Heart right ventricle (tissue), 16 donors: Measurements from ENCODE around the gene RAP1GDS1. TPM values are rescaled to one million over a fixed set of nuclear protein-coding genes. Genes with fewer than 3 reads are reported as not detected.
"Not testable (repeated sequence)": the region's sequence is repeated elsewhere in the genome, so short reads cannot be mapped to it uniquely, and the experiment has no call there.

Experiments used
- ATAC-seq, 8 donors: fragments of 200-7000 bp; cut with Tn5 transposase; one replicate each; pipeline ENCODE4 v1.9.1; 2020; ENCODE audit warnings: mild to moderate bottlenecking in 8 of 8, moderate library complexity in 8 of 8, moderate number of reproducible peaks in 1 of 8
- DNase-seq, 2 donors: peaks; one replicate each; pipeline ENCODE4 v3.0.0-alpha.2; 2020
- H3K27ac ChIP-seq, 10 donors: fragments of 200-600 bp; sonication (generic) in 2 of 10; one replicate each; pipeline versions ENCODE4 v1.5.0 to v1.8.0; 2020 to 2022; ENCODE audit warnings: mild to moderate bottlenecking in 3 of 10
- H3K27me3 ChIP-seq, 7 donors: fragments of 200-600 bp; one replicate each; pipeline ENCODE4 v1.8.0; 2021 to 2022; ENCODE audit warnings: mild to moderate bottlenecking in 2 of 7
- H3K36me3 ChIP-seq, 9 donors: fragments of 200-600 bp; sonication (generic) in 1 of 9; one replicate each; pipeline versions ENCODE4 v1.5.0 to v1.8.0; 2020 to 2022; ENCODE audit warnings: mild to moderate bottlenecking in 2 of 9
- H3K4me1 ChIP-seq, 9 donors: fragments of 200-600 bp; sonication (generic) in 1 of 9; one replicate each; pipeline versions ENCODE4 v1.5.0 to v1.8.0; 2020 to 2022; ENCODE audit warnings: mild to moderate bottlenecking in 4 of 9
- H3K4me3 ChIP-seq, 10 donors: fragments of 200-600 bp; sonication (generic) in 2 of 10; one replicate each; pipeline versions ENCODE4 v1.5.0 to v1.8.0; 2020 to 2022; ENCODE audit warnings: mild to moderate bottlenecking in 7 of 10, moderate library complexity in 2 of 10
- H3K9me3 ChIP-seq, 11 donors: fragments of 200-600 bp in 10 of 11; sonication (generic) in 2 of 11; one replicate each; pipeline versions ENCODE4 v1.5.0 to v1.8.0; 2013 to 2022; ENCODE audit warnings: mild to moderate bottlenecking in 2 of 11, control low read depth in 1 of 11, moderate library complexity in 1 of 11
- WGBS, 2 donors: extraction: QIAGEN DNeasy Blood & Tissue Kit; methylation state at CpG; one replicate each; pipeline ENCODE4 v1.1.7; 2013; ENCODE audit warnings: inconsistent platforms in 1 of 2; 5-methylcytosine and 5-hydroxymethylcytosine counted together
- intact Hi-C, 10 donors: fragments of 100-400 bp; cut with DNase I; formaldehyde crosslinking; loops; one replicate each; pipeline versions ENCODE4 v1.11.1 to v1.14.2; 2022
- polyA plus RNA-seq, 2 donors: library from polyadenylated mRNA; stranded (reverse); fragments of 200-250 nt; gene quantifications; one replicate each; pipeline ENCODE4 v1.2.3, GENCODE V29; 2013
- total RNA-seq, 10 donors: library from RNA; stranded (reverse); fragmentation: NEBNext Ultra II Directional in 3 of 10; extraction: Animal tissue kit (Norgen Biotek cat#: 25700) in 3 of 10; gene quantifications; one replicate each; pipeline versions ENCODE4 v1.2.1 to v1.2.4, GENCODE V29; 2021 to 2023
- TF ChIP-seq, protein P1 (sequence below), 9 donors: fragments of 200-600 bp; sonication (generic) in 2 of 9; IDR thresholded peaks; one replicate each; pipeline versions ENCODE4 v1.5.0 to v1.8.0; 2021 to 2022; ENCODE audit warnings: antibody characterized with exemption in 9 of 9, mild to moderate bottlenecking in 5 of 9, moderate library complexity in 1 of 9
- donor health status: Arrhythmogenic right ventricular cardiomyopathy.
- donor health status: ischemic (EF 13 %, LVEDD 7.1; RV severe dilation, severe dysfunction).
- donor health status: healthy with polysubstance abuse.
- donor health status: DM: no; HTN: yes; CAD: no.
- donor health status: DM: no; HTN: no; CAD: no.
- donor health status: ischemic (EF 25% LVEDD 6.9; RV normal size, moderate dysfunction).
- donor health status: ischemic (EF 25% LVEDD 5.7; RV mildly dilated, moderate dysfunction).
- donor health status: healthy.
- donor health status: DM: yes; HTN: yes; CAD: no.
- donor health status: Ischemic cardiomyopathy.
- donor health status: ischemic (EF 35%, LVEDD 5.7; RV mildly dilated, moderate dysfunction).
- donor health status: nonischemic (EF 11% LVEDD 7.7; RV severe dilation, severe dysfunction).
- donor health status: DM: yes; HTN: yes; CAD: no.
- donor health status: PGD.
- donor health status: ischemic (EF 29% LVEDD 5.4; RV normal size, mild dysfunction).
- donor health status: nonischemic (EF 23%, LVEDD 6.1; RV moderate dilation, normal function).

RAP1GDS1 gene
- total and polyA plus RNA-seq, 12 donors: 7.0 to 21.3 (median 12.7) TPM

DNA sequence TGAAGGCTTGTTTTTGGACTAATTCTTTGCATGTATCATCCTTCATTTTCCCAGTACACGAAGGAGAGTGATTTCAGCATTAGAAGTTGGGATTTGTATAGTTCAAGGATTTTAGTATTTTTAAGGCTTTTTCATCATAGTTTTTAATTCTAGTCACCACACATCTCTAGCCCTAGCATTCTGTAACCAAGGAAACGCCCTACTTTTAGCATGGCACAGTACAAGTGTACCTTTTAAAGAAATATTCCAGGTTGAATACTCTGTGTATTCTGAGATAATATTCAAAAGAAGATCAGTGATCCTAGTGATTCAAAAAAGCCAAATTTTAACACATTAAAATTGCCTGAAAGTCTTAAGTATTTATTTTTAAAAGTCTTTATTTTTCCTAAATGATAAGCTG, 150.5 kb downstream of the RAP1GDS1 start:
- H3K27me3 ChIP-seq: no peaks in the 10 kb centered on the region
- ATAC-seq (no peak), DNase-seq (no peak)
- H3K4me1 ChIP-seq: no peaks in the 10 kb centered on the region
- TF ChIP-seq, protein P1, sequence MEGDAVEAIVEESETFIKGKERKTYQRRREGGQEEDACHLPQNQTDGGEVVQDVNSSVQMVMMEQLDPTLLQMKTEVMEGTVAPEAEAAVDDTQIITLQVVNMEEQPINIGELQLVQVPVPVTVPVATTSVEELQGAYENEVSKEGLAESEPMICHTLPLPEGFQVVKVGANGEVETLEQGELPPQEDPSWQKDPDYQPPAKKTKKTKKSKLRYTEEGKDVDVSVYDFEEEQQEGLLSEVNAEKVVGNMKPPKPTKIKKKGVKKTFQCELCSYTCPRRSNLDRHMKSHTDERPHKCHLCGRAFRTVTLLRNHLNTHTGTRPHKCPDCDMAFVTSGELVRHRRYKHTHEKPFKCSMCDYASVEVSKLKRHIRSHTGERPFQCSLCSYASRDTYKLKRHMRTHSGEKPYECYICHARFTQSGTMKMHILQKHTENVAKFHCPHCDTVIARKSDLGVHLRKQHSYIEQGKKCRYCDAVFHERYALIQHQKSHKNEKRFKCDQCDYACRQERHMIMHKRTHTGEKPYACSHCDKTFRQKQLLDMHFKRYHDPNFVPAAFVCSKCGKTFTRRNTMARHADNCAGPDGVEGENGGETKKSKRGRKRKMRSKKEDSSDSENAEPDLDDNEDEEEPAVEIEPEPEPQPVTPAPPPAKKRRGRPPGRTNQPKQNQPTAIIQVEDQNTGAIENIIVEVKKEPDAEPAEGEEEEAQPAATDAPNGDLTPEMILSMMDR (IDR thresholded peaks at IDR 0.05): no peak
- H3K9me3 ChIP-seq: peaks cover 0 to 19% (median 4%) of the 10 kb centered on the region in 11 donors
- no peak overlapping the region for H3K4me3 ChIP-seq
- H3K36me3 ChIP-seq: peaks cover 0 to 63% (median 0%) of the 10 kb centered on the region in 9 donors
- intact Hi-C loops: no loop called here
- 96 to 100% methylated on average over 2 of the region's 2 CpGs for WGBS, 2 donors
- no peak overlapping the region for H3K27ac ChIP-seq

DNA sequence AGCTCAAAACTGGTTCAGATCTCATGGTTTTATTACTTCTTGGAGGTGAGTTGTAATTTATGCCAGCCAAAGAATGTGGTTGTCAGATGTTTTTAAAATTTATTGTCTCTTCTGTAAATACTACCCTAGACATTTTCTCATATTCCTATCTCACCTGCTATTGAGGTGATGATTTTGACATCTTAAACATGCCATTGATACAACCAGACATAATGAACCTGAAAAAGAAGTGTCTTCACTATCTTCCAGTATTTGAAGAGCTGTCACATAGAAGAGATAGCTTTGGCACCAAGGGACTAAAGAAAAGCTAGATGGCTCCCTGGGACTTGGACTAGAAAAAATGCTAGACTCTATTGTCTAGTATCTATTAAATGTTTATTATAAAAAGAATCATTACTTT, 155.7 kb downstream of the RAP1GDS1 start:
- Histone ChIP-seq H3K27me3 (no peaks in the 10 kb centered on the region), H3K27ac (no peak overlapping the region), H3K36me3 (peaks cover 0 to 69% (median 26%) of the 10 kb centered on the region in 9 donors), H3K4me3 (no peak overlapping the region), H3K9me3 (peaks cover 0 to 15% (median 4%) of the 10 kb centered on the region in 11 donors), H3K4me1 (no peaks in the 10 kb centered on the region)
- intact Hi-C loops: no loop called here
- ATAC-seq (no peak), DNase-seq (no peak)
- TF ChIP-seq, protein P1 (IDR thresholded peaks at IDR 0.05): no peak

DNA sequence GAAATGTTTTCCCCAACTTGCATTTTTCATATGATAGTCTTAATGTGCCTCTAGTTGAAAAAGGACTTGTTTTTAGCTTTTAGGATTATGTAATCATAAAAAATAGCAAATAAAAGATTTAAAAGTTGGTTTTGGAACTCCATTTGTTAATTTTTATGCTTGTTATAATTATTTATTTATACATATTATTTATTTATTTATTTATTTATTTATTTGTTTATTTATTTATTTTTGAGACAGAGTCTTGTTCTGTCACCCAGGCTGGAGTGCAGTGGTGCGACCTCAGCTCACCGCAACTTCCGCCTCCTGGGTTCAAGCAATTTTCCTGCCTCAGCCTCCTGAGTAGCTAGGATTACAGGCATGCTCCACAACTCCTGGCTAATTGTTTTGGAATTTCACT, 159.0 kb downstream of the RAP1GDS1 start:
- H3K4me1 ChIP-seq, H3K27me3 ChIP-seq, H3K9me3 ChIP-seq, ATAC-seq, H3K27ac ChIP-seq, H3K4me3 ChIP-seq, intact Hi-C loops, DNase-seq: not testable (repeated sequence)
- 99 to 100% methylated on average over 3 of the region's 3 CpGs for WGBS, 2 donors
- H3K36me3 ChIP-seq: peaks cover 0 to 88% (median 35%) of the 10 kb centered on the region in 9 donors

DNA sequence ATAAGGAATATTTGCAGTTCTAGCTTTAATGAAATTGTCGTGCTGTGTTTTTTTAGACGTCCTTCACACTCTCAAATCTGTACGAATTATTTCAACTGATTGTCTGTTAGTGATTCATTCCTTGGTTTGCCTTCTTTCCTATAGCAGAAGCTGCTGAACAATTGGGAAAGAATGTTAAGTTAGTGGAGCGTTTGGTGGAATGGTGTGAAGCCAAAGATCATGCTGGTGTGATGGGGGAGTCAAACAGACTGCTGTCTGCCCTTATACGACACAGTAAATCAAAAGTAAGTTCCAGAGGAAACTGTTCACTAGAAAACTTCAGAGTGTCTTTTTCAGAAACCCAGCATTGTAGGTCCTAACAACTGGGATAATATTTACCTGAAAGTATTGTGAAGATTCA, 159.9 kb downstream of the RAP1GDS1 start:
- Histone ChIP-seq H3K27me3 (no peaks in the 10 kb centered on the region), H3K9me3 (no peaks in the 10 kb centered on the region), H3K36me3 (peaks cover 0 to 92% (median 37%) of the 10 kb centered on the region in 9 donors), H3K4me3 (no peak overlapping the region), H3K27ac (no peak overlapping the region), H3K4me1 (no peaks in the 10 kb centered on the region)
- ATAC-seq (no peak), DNase-seq (no peak)
- 95% methylated on average over 5 of the region's 5 CpGs for WGBS, 2 donors
- intact Hi-C loops: no loop called here
- TF ChIP-seq, protein P1 (IDR thresholded peaks at IDR 0.05): no peak

DNA sequence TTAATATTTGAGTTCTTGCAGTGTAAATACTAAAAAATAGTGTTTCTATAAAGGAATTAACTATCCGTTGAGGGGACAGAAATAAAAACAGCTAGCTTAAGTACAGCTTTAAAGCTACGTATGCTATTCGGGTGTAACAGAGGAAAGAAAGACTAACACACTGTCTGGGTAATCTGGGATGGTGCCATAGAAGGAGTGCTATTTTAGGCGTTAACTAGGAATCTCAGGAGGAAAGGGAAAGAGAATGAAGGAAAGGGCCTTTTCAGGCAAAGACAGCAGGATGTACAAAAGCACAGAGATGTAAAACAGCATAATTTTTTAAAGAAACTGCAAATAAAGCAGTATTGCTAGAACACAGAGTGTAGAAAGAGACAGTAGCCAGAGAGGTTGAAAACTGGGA, 161.8 kb downstream of the RAP1GDS1 start:
- peaks cover 0 to 73% (median 37%) of the 10 kb centered on the region in 9 donors for H3K36me3 ChIP-seq
- no peaks in the 10 kb centered on the region for H3K27me3 ChIP-seq
- H3K9me3 ChIP-seq: no peaks in the 10 kb centered on the region
- no peak overlapping the region for H3K4me3 ChIP-seq
- H3K4me1 ChIP-seq: no peaks in the 10 kb centered on the region
- TF ChIP-seq, protein P1 (IDR thresholded peaks at IDR 0.05): no peak
- DNase-seq (no peak), ATAC-seq (no peak)
- intact Hi-C loops: no loop called here
- 74 to 78% methylated on average over 4 of the region's 4 CpGs for WGBS, 2 donors
- H3K27ac ChIP-seq: no peak overlapping the region
